PFSK-1 (cell line): ENCODE results near the gene RPS6KA3.

Experiments used
- FOXP2 ChIP-seq: optimal IDR thresholded peaks from 2 replicates; pipeline ENCODE3; 2011; ENCODE audit warnings: borderline replicate concordance, control low read depth, inconsistent platforms; ENCODE audit not compliant: insufficient read depth; ENCODE audit errors: extremely low read length, extremely low read depth
- POLR2AphosphoS5 ChIP-seq: IDR thresholded peaks from 2 replicates; pipeline ENCODE4 v1.6.1; 2012; ENCODE audit warnings: low read depth, mild to moderate bottlenecking, control low read depth, low read length, moderate library complexity
- SIN3A ChIP-seq: IDR thresholded peaks from 2 replicates; pipeline ENCODE4 v1.6.1; 2012; ENCODE audit warnings: mild to moderate bottlenecking, low read length, moderate library complexity, borderline replicate concordance; ENCODE audit not compliant: insufficient read depth
- TAF1 ChIP-seq: IDR thresholded peaks from 2 replicates; pipeline ENCODE4 v1.6.1; 2012; ENCODE audit warnings: low read length, control low read depth, borderline replicate concordance; ENCODE audit not compliant: insufficient read depth
- TF ChIP-seq, protein P1 (sequence below), 2 experiments: IDR thresholded peaks; 2 replicates each; pipeline versions ENCODE4 v1.6.1 to v1.8.0; 2011 to 2012; ENCODE audit warnings: low read depth in 2 of 2, low read length in 2 of 2, control low read depth in 1 of 2, inconsistent platforms in 1 of 2, mild to moderate bottlenecking in 1 of 2, moderate library complexity in 1 of 2; ENCODE audit not compliant: insufficient read depth in 1 of 2

The RPS6KA3 gene

DNA sequence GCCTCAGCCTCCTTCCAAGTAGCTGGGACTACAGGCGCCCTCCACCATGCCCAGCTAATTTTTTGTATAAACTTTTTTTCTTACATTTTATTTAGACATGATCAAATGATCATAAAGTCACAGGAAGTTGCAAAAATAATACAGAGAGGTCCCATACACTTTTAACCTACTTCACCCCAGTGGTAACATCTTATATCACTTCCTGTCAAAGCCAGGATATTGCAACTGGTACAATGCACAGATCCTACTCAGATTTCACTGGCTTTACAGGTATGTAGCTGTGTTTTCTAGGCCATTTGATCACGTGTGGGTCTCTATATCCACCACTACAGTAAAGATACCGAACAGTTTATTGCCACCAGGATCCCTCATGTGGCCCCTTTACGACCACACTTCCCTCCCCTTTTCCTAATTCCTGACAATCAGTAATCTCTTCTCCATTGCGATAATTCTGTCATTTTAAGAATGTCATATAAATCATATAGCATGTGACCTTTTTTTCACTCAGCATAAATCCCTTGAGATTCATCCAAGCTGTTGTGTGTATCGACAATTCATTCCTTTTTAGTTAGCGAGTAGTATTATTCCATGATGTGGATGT lies 18.0 kb downstream of the RPS6KA3 start:
- TF ChIP-seq SIN3A = no peak
- no peak for TF ChIP-seq POLR2AphosphoS5
- TF ChIP-seq, protein P1, sequence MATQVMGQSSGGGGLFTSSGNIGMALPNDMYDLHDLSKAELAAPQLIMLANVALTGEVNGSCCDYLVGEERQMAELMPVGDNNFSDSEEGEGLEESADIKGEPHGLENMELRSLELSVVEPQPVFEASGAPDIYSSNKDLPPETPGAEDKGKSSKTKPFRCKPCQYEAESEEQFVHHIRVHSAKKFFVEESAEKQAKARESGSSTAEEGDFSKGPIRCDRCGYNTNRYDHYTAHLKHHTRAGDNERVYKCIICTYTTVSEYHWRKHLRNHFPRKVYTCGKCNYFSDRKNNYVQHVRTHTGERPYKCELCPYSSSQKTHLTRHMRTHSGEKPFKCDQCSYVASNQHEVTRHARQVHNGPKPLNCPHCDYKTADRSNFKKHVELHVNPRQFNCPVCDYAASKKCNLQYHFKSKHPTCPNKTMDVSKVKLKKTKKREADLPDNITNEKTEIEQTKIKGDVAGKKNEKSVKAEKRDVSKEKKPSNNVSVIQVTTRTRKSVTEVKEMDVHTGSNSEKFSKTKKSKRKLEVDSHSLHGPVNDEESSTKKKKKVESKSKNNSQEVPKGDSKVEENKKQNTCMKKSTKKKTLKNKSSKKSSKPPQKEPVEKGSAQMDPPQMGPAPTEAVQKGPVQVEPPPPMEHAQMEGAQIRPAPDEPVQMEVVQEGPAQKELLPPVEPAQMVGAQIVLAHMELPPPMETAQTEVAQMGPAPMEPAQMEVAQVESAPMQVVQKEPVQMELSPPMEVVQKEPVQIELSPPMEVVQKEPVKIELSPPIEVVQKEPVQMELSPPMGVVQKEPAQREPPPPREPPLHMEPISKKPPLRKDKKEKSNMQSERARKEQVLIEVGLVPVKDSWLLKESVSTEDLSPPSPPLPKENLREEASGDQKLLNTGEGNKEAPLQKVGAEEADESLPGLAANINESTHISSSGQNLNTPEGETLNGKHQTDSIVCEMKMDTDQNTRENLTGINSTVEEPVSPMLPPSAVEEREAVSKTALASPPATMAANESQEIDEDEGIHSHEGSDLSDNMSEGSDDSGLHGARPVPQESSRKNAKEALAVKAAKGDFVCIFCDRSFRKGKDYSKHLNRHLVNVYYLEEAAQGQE (IDR thresholded peaks at IDR 0.05; ENCODE audit: insufficient read depth in 1 of 2, low read depth in 2 of 2, low read length in 2 of 2) = no peak
- TF ChIP-seq TAF1 = no peak
- no peak for TF ChIP-seq FOXP2

DNA sequence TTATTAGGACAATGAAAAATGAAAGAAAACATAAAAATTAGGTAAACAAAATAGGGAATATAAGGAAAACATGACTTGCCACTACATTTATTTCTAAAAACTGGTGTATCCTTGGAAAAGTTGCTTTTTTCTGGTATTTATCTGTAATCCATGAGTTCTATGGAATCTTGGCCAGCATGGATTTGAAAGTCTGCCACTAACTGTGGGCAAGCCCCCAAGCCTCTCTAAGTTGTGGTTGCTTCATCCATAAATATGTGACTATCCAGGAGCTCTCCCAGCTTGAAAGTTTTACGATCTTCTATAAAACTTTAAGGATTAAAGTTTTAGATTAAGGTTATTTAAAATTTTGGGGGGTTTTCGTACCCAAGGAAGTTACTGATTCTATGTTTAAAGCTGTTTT lies 21.8 kb downstream of the RPS6KA3 start:
- no peak for TF ChIP-seq TAF1
- no peak for TF ChIP-seq POLR2AphosphoS5
- TF ChIP-seq, protein P1 (IDR thresholded peaks at IDR 0.05; ENCODE audit: insufficient read depth in 1 of 2, low read depth in 2 of 2, low read length in 2 of 2) = no peak
- TF ChIP-seq FOXP2 = no peak
- TF ChIP-seq SIN3A = no peak

DNA sequence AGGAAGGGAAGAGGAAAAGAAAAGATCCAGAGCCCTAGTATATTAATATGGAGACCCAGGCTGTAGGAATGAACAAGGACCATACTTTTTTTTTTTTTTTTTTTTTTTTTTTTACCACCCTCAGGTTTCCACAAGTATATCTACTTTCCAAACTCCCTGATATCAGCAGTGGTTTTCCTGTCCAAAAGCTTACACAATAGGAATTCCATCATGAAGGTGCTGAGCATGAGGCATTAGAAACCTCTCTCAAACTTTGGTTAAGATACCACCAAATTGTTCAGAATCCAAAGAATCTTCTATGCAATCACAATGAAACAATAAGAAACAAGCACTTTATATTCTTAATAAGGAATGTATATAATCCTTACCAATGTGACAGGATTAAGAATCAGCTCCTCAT lies 26.5 kb downstream of the RPS6KA3 start:
- TF ChIP-seq, protein P1 (IDR thresholded peaks at IDR 0.05; ENCODE audit: insufficient read depth in 1 of 2, low read depth in 2 of 2, low read length in 2 of 2) = no peak
- TF ChIP-seq FOXP2 (no peak), SIN3A (no peak), TAF1 (no peak), POLR2AphosphoS5 (no peak)

DNA sequence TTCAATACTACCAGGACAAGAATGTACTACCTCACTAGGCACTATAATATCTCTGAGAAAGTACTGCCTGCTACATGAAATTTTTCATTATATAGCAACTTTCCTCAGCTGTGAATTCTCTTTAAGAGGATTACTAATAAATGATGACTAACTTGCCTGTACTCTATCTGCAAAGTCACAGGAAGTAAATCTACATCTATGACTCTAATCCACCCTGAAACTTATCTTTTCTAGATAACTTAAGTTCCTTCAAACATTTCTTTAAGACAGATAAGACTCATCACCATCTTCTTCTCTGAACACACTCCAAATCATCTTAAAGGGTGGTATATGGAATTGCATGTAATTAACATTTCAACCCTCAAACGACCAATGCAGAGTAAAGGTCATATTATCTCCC lies 28.8 kb downstream of the RPS6KA3 start:
- TF ChIP-seq POLR2AphosphoS5 = no peak
- no peak for TF ChIP-seq TAF1
- no peak for TF ChIP-seq SIN3A
- TF ChIP-seq, protein P1 (IDR thresholded peaks at IDR 0.05; ENCODE audit: insufficient read depth in 1 of 2, low read depth in 2 of 2, low read length in 2 of 2) = no peak
- no peak for TF ChIP-seq FOXP2

DNA sequence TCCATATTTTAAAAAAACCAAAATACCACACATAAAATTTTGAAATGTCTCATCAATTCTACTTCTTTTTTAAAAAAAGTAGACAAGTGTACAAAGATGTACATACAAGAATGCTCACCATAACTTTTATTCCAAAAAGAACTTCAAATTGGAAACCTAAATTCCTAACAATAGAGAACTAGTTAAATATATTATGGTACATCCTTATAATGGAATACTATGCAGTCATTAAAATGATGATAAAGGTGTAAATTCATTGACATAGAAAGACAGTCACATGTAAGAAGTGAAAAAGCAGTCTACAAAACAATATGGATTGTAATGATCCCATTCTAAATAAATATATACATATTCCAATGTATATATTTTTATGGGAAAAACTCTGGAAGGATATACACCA lies 31.0 kb downstream of the RPS6KA3 start:
- TF ChIP-seq POLR2AphosphoS5 (no peak), TAF1 (no peak), SIN3A (no peak), FOXP2 (no peak)
- TF ChIP-seq, protein P1 (IDR thresholded peaks at IDR 0.05; ENCODE audit: insufficient read depth in 1 of 2, low read depth in 2 of 2, low read length in 2 of 2) = no peak
